Peyer's patch (tissue), 4 donors: ENCODE results near the gene RPL7A.

ENCODE experiments used
- CTCF ChIP-seq, 6 experiments: fragments of 450-650 bp in 4 of 6; fragments of 200-600 bp in 2 of 6; sonication (generic) in 1 of 6; IDR thresholded peaks; one replicate each; pipeline ENCODE4 v1.5.1; 2017 to 2019; ENCODE audit warnings: antibody characterized with exemption in 6 of 6, mild to moderate bottlenecking in 3 of 6, moderate library complexity in 1 of 6
- POLR2A ChIP-seq, 2 donors: fragments of 450-650 bp; IDR thresholded peaks; one replicate each; pipeline ENCODE4 v1.5.1; 2017; ENCODE audit warnings: antibody characterized with exemption in 2 of 2, mild to moderate bottlenecking in 2 of 2, moderate library complexity in 2 of 2

- TF ChIP-seq POLR2A (IDR thresholded peaks at IDR 0.05) (no peak), CTCF (IDR thresholded peaks at IDR 0.05) (no peak)
These were observed 52.3 kb downstream of the RPL7A start for GRCh38 chr9:133400292-133400691.
